MM.1S (cell line): ENCODE results near the gene ARID3B.
A peak's percentile ranks its signal among the peaks of the same experiment; 100 is the strongest.

Source experiments
- DNase-seq: peaks from one replicate; pipeline ENCODE4 v3.0.0-alpha.2; 2015
- H2AFZ ChIP-seq: fragments of 300-600 bp; sonication (generic); 2 replicates; pipeline ENCODE4 v1.6.0; 2016; ENCODE audit warnings: antibody characterized with exemption, low read length
- H3F3A ChIP-seq: fragments of 300-600 bp; sonication (generic); 2 replicates; pipeline ENCODE4 v1.6.1; 2016; ENCODE audit warnings: mild to moderate bottlenecking, antibody characterized with exemption, low read length, moderate library complexity, mixed read lengths; ENCODE audit not compliant: insufficient read depth
- H3K27ac ChIP-seq: fragments of 300-600 bp; sonication (generic); 2 replicates; pipeline ENCODE4 v1.5.1; 2016; ENCODE audit warnings: mild to moderate bottlenecking, low read length
- H3K27me3 ChIP-seq: fragments of 300-600 bp; sonication (generic); replicated peaks from 2 replicates; pipeline ENCODE4 v1.6.0; 2016; ENCODE audit warnings: low read length; ENCODE audit not compliant: insufficient read depth
- H3K36me3 ChIP-seq: fragments of 300-600 bp; sonication (generic); replicated peaks from 2 replicates; pipeline ENCODE4 v1.6.1; 2016; ENCODE audit warnings: mild to moderate bottlenecking, low read length, mixed read lengths; ENCODE audit not compliant: insufficient read depth
- H3K4me1 ChIP-seq: fragments of 300-600 bp; sonication (generic); 2 replicates; pipeline ENCODE4 v1.6.1; 2016; ENCODE audit warnings: low read length, mixed read lengths
- H3K4me2 ChIP-seq: fragments of 300-600 bp; sonication (generic); 2 replicates; pipeline ENCODE4 v1.6.0; 2016; ENCODE audit warnings: low read depth, low read length
- H3K4me3 ChIP-seq: fragments of 300-600 bp; sonication (generic); 2 replicates; pipeline ENCODE4 v1.5.1; 2016; ENCODE audit warnings: low read length, mixed read lengths
- H3K79me2 ChIP-seq: fragments of 300-600 bp; sonication (generic); 2 replicates; pipeline ENCODE4 v1.6.1; 2016; ENCODE audit warnings: mixed run types, low read length, mixed read lengths
- H3K9ac ChIP-seq: fragments of 300-600 bp; sonication (generic); 2 replicates; pipeline ENCODE4 v1.6.1; 2016; ENCODE audit warnings: low read length, mixed read lengths
- H3K9me2 ChIP-seq: fragments of 300-600 bp; sonication (generic); replicated peaks from 2 replicates; pipeline ENCODE4 v1.6.1; 2016; ENCODE audit warnings: mild to moderate bottlenecking, low read length, mixed read lengths; ENCODE audit not compliant: insufficient read depth
- H3K9me3 ChIP-seq: fragments of 300-600 bp; sonication (generic); replicated peaks from 2 replicates; pipeline ENCODE4 v1.6.1; 2016; ENCODE audit warnings: mild to moderate bottlenecking, low read length, mixed read lengths; ENCODE audit not compliant: insufficient read depth
- H4K20me1 ChIP-seq: fragments of 300-600 bp; sonication (generic); 2 replicates; pipeline ENCODE4 v1.6.1; 2016; ENCODE audit warnings: mild to moderate bottlenecking, low read length, moderate library complexity, mixed read lengths; ENCODE audit not compliant: insufficient read depth
- EZH2 ChIP-seq: fragments of 300-600 bp; sonication (generic); optimal IDR thresholded peaks from 2 replicates; pipeline ENCODE3; 2017; ENCODE audit warnings: low read depth, mild to moderate bottlenecking, antibody characterized with exemption, low read length, mixed read lengths
- EZH2phosphoT487 ChIP-seq: fragments of 300-600 bp; sonication (generic); IDR thresholded peaks from 2 replicates; pipeline ENCODE4 v1.6.1; 2018; ENCODE audit warnings: antibody characterized with exemption, low read length
- TF ChIP-seq, protein P1 (sequence below): fragments of 300-600 bp; sonication (generic); IDR thresholded peaks from 2 replicates; pipeline ENCODE4 v1.5.1; 2016; ENCODE audit warnings: antibody characterized with exemption, low read length, mixed read lengths

Gene ARID3B

DNA sequence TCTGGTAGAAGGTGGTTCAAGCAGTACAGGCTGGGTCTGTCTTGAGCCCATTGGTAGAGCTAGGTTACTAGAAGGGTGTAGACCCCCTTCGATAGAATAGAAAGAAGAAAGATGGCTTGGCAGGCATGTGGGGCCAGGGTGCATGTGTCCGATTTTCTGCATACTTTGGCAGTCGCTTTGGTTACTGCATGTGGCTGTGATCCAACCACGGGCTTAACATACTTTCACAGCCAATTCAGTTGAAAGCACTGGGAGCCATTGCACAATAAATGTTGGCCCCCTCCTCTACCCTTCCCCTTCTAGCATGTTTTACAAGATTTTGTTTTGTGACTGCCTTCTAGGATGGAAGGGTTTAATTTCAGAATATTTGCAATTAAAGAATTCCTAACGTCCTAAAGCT lies 7.2 kb downstream of the ARID3B start:
- Histone ChIP-seq H3K4me3 (no peak overlapping the region), H3K4me2 (peak overlapping the region; percentile 72), H3K4me1 (peaks cover 58% of the 10 kb centered on the region), H3F3A (peaks cover 46% of the 10 kb centered on the region), H3K27ac (peak overlapping the region; percentile 93; the same call in 1 of the 2 replicates), H3K9me3 (no peaks in the 10 kb centered on the region), H3K9ac (no peak overlapping the region), H4K20me1 (no peaks in the 10 kb centered on the region), H3K9me2 (no peaks in the 10 kb centered on the region), H3K27me3 (no peaks in the 10 kb centered on the region), H3K36me3 (peaks cover 11% of the 10 kb centered on the region), H3K79me2 (peaks cover 93% of the 10 kb centered on the region), H2AFZ (no peak overlapping the region)
- TF ChIP-seq EZH2 (no peak), EZH2phosphoT487 (no peak)
- TF ChIP-seq, protein P1, sequence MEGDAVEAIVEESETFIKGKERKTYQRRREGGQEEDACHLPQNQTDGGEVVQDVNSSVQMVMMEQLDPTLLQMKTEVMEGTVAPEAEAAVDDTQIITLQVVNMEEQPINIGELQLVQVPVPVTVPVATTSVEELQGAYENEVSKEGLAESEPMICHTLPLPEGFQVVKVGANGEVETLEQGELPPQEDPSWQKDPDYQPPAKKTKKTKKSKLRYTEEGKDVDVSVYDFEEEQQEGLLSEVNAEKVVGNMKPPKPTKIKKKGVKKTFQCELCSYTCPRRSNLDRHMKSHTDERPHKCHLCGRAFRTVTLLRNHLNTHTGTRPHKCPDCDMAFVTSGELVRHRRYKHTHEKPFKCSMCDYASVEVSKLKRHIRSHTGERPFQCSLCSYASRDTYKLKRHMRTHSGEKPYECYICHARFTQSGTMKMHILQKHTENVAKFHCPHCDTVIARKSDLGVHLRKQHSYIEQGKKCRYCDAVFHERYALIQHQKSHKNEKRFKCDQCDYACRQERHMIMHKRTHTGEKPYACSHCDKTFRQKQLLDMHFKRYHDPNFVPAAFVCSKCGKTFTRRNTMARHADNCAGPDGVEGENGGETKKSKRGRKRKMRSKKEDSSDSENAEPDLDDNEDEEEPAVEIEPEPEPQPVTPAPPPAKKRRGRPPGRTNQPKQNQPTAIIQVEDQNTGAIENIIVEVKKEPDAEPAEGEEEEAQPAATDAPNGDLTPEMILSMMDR: no peak
- DNase-seq: no peak

DNA sequence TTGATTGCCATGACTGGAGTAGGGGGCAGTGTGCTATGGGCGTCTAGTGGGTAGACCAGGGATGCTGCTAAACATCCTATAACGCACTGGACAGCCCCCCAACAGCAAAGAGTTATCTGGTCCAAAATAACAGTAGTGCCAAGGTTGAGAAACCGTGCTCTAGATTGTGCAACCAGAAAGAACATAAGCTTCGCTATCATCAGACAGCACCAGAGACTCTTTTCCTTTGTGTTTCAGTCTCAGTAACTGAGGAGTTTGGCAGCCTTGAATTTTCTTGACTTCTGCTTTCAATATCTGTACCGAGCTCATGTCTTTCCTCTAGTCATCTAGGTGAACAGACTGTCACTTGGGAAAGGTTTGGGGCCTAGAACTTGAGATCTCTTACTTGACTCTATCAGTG lies 8.8 kb downstream of the ARID3B start:
- Histone ChIP-seq H3K79me2 (peaks cover 93% of the 10 kb centered on the region), H3K9me3 (no peaks in the 10 kb centered on the region), H3K9me2 (no peaks in the 10 kb centered on the region), H3K4me2 (no peak overlapping the region), H3K9ac (no peak overlapping the region), H4K20me1 (no peaks in the 10 kb centered on the region), H3K4me1 (peaks cover 60% of the 10 kb centered on the region), H3F3A (peaks cover 38% of the 10 kb centered on the region), H3K27ac (no peak overlapping the region), H2AFZ (no peak overlapping the region), H3K36me3 (peaks cover 18% of the 10 kb centered on the region), H3K4me3 (no peak overlapping the region), H3K27me3 (no peaks in the 10 kb centered on the region)
- TF ChIP-seq, protein P1: no peak
- TF ChIP-seq EZH2: no peak
- TF ChIP-seq EZH2phosphoT487: no peak
- DNase-seq: no peak

DNA sequence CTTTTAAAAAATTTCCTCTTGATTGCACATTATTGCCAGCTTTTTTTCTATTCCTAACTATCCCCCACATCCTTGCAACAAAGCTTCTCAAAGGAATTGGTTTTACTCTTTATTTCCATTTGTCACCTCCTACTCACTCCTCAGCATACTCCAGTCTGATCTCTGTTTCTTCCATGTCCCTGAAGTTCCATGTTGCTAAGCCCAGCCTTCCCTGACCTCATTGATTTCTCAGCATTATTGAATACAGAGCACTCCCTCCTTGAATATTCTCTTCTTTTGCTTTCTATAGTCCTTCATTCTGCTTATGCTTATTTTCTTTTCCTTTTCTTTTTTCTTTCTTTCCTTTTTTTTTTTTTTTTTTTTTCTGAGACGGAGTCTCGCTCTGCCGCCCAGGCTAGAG lies 10.7 kb downstream of the ARID3B start:
- H3K4me2 ChIP-seq: no peak overlapping the region
- H2AFZ ChIP-seq: no peak overlapping the region
- H3K27me3 ChIP-seq: no peaks in the 10 kb centered on the region
- H4K20me1 ChIP-seq: no peaks in the 10 kb centered on the region
- no peak overlapping the region for H3K27ac ChIP-seq
- peaks cover 23% of the 10 kb centered on the region for H3F3A ChIP-seq
- no peaks in the 10 kb centered on the region for H3K9me2 ChIP-seq
- peaks cover 48% of the 10 kb centered on the region for H3K4me1 ChIP-seq
- H3K4me3 ChIP-seq: no peak overlapping the region
- DNase-seq: no peak
- H3K36me3 ChIP-seq: peaks cover 18% of the 10 kb centered on the region
- H3K9me3 ChIP-seq: no peaks in the 10 kb centered on the region
- TF ChIP-seq EZH2phosphoT487: no peak
- H3K9ac ChIP-seq: no peak overlapping the region
- H3K79me2 ChIP-seq: peaks cover 100% of the 10 kb centered on the region

DNA sequence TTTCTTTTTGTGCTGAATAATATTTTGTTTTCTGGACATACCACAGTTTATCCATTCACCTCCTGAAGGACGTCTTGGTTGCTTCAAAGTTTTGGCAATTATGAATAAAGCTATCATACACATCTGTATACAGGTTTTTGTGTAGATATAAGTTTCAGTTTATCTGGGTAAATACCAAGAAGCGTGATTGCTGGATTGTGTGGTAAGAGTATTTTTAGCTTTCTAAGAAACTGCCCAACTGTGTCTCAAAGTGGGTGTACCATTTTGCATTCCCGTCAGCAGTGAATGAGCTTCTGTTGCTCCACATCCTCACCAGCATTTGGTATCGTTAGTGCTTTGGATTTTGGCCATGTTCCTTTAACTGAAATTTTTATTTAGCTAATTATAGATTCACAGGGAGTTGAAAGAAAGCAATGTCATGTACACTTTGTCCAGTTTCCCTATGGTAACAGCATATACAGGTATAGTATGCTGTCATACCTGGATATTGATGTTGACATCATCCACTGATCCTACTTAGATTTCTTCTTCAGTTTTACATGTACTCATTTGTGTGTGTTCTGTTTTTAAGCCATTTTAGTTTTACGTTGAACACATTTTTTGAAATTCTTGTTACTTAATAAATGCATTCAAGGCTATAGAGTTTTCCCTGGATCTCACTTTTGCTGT lies 11.9 kb downstream of the ARID3B start:
- Histone ChIP-seq H3K9me2 (no peaks in the 10 kb centered on the region), H3K9me3 (no peaks in the 10 kb centered on the region), H4K20me1 (no peaks in the 10 kb centered on the region), H2AFZ (no peak overlapping the region), H3K79me2 (peaks cover 100% of the 10 kb centered on the region), H3F3A (peaks cover 16% of the 10 kb centered on the region), H3K27me3 (no peaks in the 10 kb centered on the region), H3K27ac (peak overlapping the region; percentile 82), H3K4me2 (peak overlapping the region; percentile 63), H3K9ac (peak overlapping the region; percentile 22), H3K4me1 (peaks cover 42% of the 10 kb centered on the region), H3K4me3 (peak overlapping the region; percentile 20), H3K36me3 (peaks cover 18% of the 10 kb centered on the region)
- DNase-seq: peak; percentile 65
- TF ChIP-seq, protein P1: no peak
- TF ChIP-seq EZH2phosphoT487 (no peak), EZH2 (no peak)
